WERI-Rb-1 (cell line): ENCODE results near the gene UGGT1.

Experiments
- DNase-seq: peaks from one replicate; pipeline ENCODE4 v3.0.0-alpha.2; 2020
- H3K27ac ChIP-seq: fragments of 250-450 bp; sonication (Bioruptor Pico); 2 replicates; pipeline ENCODE4 v1.5.1; 2020; ENCODE audit warnings: mild to moderate bottlenecking, moderate library complexity
- H3K27me3 ChIP-seq: fragments of 250-450 bp; sonication (Bioruptor Pico); 2 replicates; pipeline ENCODE4 v1.5.1; 2021; ENCODE audit warnings: mild to moderate bottlenecking, low read depth, moderate library complexity; ENCODE audit not compliant: insufficient read depth, severe bottlenecking
- H3K36me3 ChIP-seq: fragments of 250-450 bp; sonication (Bioruptor Pico); 2 replicates; pipeline ENCODE4 v1.5.1; 2020; ENCODE audit warnings: mild to moderate bottlenecking, moderate library complexity
- H3K4me3 ChIP-seq: 2 replicates; pipeline ENCODE4 v1.5.1; 2011; ENCODE audit warnings: low read depth, mild to moderate bottlenecking, control low read depth, low read length
- H3K9me3 ChIP-seq: fragments of 250-450 bp; sonication (Bioruptor Pico); 2 replicates; pipeline ENCODE4 v1.5.1; 2021; ENCODE audit warnings: mild to moderate bottlenecking, moderate library complexity; ENCODE audit not compliant: severe bottlenecking
- TF ChIP-seq, protein P1 (sequence below): IDR thresholded peaks from 2 replicates; pipeline ENCODE4 v1.5.1; 2011; ENCODE audit warnings: low read depth, mild to moderate bottlenecking, control low read depth, inconsistent platforms, low read length

The UGGT1 gene

DNA sequence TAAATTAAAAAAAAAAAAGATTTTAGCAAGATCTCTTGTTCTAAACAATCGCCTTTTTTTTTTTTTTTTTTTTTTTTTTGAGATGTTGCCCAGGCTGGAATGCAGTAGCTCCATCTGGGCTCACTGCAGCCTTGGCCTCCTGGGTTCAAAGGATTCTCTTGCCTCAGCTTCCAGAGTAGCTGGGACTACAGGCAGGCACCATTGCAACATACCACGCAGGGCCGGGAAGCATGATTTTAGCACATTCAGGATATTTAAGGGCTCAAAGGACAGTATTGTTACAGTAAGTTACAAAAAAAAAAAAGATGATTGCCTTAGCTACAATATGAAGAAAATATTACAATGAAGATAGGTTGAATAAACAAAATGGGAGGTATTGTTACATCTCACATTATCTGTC, 33.7 kb upstream of the UGGT1 start:
- no peaks in the 10 kb centered on the region for H3K36me3 ChIP-seq
- no peak for DNase-seq
- TF ChIP-seq, protein P1, sequence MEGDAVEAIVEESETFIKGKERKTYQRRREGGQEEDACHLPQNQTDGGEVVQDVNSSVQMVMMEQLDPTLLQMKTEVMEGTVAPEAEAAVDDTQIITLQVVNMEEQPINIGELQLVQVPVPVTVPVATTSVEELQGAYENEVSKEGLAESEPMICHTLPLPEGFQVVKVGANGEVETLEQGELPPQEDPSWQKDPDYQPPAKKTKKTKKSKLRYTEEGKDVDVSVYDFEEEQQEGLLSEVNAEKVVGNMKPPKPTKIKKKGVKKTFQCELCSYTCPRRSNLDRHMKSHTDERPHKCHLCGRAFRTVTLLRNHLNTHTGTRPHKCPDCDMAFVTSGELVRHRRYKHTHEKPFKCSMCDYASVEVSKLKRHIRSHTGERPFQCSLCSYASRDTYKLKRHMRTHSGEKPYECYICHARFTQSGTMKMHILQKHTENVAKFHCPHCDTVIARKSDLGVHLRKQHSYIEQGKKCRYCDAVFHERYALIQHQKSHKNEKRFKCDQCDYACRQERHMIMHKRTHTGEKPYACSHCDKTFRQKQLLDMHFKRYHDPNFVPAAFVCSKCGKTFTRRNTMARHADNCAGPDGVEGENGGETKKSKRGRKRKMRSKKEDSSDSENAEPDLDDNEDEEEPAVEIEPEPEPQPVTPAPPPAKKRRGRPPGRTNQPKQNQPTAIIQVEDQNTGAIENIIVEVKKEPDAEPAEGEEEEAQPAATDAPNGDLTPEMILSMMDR: no peak
- no peak overlapping the region for H3K4me3 ChIP-seq
- H3K27me3 ChIP-seq: no peaks in the 10 kb centered on the region
- H3K9me3 ChIP-seq: no peaks in the 10 kb centered on the region
- H3K27ac ChIP-seq: no peak overlapping the region

DNA sequence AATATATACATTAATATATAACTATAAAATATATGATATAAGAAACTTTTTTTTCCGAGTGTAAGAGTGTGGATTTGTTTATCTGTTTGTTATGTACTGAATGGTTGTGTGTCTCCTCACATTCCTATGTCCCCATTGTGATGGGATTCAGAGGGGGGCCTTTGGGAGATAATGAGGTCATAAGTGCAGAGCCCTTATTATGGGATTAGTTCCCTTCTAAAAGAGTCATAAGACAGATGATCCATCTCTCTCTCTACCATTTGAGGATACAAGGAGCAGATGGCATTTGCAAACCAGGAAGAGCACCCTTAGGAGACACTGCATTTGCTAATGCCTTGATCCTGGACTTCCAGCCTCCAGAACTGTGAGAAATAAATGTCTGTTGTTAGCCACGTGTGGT, 32.9 kb upstream of the UGGT1 start:
- no peaks in the 10 kb centered on the region for H3K36me3 ChIP-seq
- TF ChIP-seq, protein P1: no peak

DNA sequence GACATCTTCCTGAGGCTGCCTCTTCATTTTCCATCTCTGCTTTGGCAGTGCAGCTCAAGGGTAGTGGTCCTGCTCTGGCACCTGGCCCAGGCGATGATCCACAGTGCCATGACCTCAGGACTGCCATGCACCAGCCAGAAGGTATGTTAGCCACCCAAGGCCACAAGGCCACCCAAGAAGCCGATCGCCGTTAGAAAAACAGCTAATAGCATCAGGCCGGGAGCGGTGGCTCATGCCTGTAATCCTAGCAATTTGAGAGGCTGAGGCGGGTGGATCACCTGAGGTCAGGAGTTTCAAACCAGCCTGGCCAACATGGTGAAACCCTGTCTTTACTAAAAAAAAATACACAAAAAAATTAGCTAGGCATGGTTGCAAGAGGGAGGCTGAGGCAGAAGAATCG, 28.4 kb upstream of the UGGT1 start:
- Histone ChIP-seq H3K9me3 (peaks cover 6% of the 10 kb centered on the region), H3K27me3 (no peaks in the 10 kb centered on the region), H3K36me3 (no peaks in the 10 kb centered on the region), H3K27ac (peak overlapping the region; percentile 60), H3K4me3 (no peak overlapping the region)
- TF ChIP-seq, protein P1: no peak
- peak; percentile 67 for DNase-seq

More for the DNA sequence above, 32.9 kb upstream of the UGGT1 start:
- H3K27me3 ChIP-seq: no peaks in the 10 kb centered on the region
- DNase-seq: peak; percentile 59
- no peak overlapping the region for H3K4me3 ChIP-seq
- peak overlapping the region; percentile 60 for H3K27ac ChIP-seq
- H3K9me3 ChIP-seq: no peaks in the 10 kb centered on the region

DNA sequence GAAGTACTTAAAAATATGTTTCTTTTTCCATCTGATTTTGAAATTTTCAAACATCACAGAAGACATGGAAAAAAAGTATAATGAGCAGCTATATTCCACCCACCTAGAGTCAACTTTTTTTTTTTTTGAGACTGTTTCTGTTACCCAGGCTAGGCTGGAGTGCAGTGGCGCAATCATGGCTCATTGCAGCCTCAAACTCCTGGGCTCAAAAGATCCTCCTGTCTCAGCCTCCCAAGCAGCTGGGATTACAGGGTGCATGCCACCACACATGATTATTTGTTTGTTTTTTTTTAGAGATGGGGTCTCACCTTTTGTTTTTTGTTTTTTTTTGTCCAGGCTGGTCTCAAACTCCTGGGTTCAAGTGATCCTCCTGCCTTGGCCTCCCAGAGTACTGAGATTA, 26.6 kb upstream of the UGGT1 start:
- no peak overlapping the region for H3K27ac ChIP-seq
- peaks cover 10% of the 10 kb centered on the region for H3K9me3 ChIP-seq
- no peak for DNase-seq
- H3K4me3 ChIP-seq: no peak overlapping the region
- no peaks in the 10 kb centered on the region for H3K27me3 ChIP-seq
- TF ChIP-seq, protein P1: no peak
- H3K36me3 ChIP-seq: no peaks in the 10 kb centered on the region

DNA sequence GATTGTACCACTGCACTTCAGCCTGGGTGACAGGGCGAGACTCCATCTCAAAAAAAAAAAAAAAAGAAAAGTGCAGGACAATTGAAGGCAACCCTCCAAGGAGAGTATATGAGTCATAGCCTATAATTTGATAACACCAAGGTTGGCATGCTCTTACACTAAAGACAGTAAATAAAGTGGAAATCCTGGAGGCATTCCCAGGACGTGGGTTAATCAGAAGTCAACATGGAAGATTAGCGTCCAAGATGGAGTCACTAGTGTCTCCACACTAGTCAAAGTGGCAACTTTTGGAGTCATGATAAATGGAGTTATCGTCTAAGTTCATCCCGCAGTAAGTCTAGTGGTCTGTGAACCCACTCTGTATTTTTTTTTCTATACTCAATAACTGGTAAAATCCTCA, 21.2 kb upstream of the UGGT1 start:
- H3K27me3 ChIP-seq: no peaks in the 10 kb centered on the region
- no peak overlapping the region; the same call in 1 of the 2 replicates for H3K27ac ChIP-seq
- DNase-seq: no peak
- H3K36me3 ChIP-seq: no peaks in the 10 kb centered on the region
- TF ChIP-seq, protein P1: no peak
- H3K9me3 ChIP-seq: peaks cover 31% of the 10 kb centered on the region
- no peak overlapping the region for H3K4me3 ChIP-seq

DNA sequence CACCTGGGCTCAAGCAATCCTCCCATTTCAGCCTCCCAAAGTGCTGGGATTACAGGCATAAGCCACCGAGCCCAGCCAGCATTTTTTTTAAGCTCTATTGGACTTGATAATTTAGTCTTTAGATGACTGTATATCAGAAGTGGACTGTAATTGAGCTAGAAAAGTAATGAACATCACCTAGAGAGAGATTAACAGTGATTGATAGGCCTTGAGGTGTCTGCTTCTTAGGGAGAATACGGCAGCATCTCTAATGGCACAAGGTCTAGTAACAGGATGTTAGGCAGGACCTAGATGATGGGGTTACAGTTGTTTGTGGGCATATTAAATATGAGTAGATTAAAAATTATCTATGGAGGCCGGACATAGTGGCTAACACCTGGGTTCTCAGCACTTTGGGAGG, 17.7 kb upstream of the UGGT1 start:
- Histone ChIP-seq H3K4me3 (no peak overlapping the region), H3K27ac (no peak overlapping the region), H3K36me3 (no peaks in the 10 kb centered on the region), H3K27me3 (no peaks in the 10 kb centered on the region), H3K9me3 (peaks cover 25% of the 10 kb centered on the region)
- TF ChIP-seq, protein P1: no peak
- DNase-seq: no peak
